Natural killer cell (primary cell): Measurements from ENCODE around the gene KCNJ10. TPM values are rescaled to one million over a fixed set of nuclear protein-coding genes. Genes with fewer than 3 reads are reported as not detected.

Experiments used
- ATAC-seq, 3 donors: fragments of 150-1000 bp in 2 of 3; fragments of 200-7000 bp in 1 of 3; cut with Tn5 transposase; 1 replicate in 1 of 3; 2 replicates in 2 of 3; pipeline ENCODE4 v1.10.0; 2021; ENCODE audit warnings: mild to moderate bottlenecking in 2 of 3, moderate library complexity in 2 of 3
- DNase-seq, 2 donors: peaks; one replicate each; pipeline versions ENCODE4 v3.0.0 to v3.0.0-alpha.2; 2013 to 2021; ENCODE audit warnings: mixed read lengths in 1 of 2
- H3K27ac ChIP-seq: one replicate; pipeline ENCODE4 v1.5.1; 2013; ENCODE audit warnings: mild to moderate bottlenecking, low read length
- H3K27me3 ChIP-seq: one replicate; pipeline ENCODE4 v1.6.1; 2013; ENCODE audit warnings: low read length; ENCODE audit not compliant: control insufficient read depth, insufficient read depth
- H3K36me3 ChIP-seq: one replicate; pipeline ENCODE4 v1.6.1; 2013; ENCODE audit warnings: low read length; ENCODE audit not compliant: control insufficient read depth, insufficient read depth
- H3K4me1 ChIP-seq: one replicate; pipeline ENCODE4 v1.6.1; 2013; ENCODE audit warnings: low read length; ENCODE audit not compliant: control insufficient read depth, insufficient read depth
- H3K4me3 ChIP-seq: one replicate; pipeline ENCODE4 v1.5.1; 2013; ENCODE audit warnings: low read length
- H3K9me3 ChIP-seq: one replicate; pipeline ENCODE4 v1.6.1; 2013; ENCODE audit warnings: low read length; ENCODE audit not compliant: control insufficient read depth, insufficient read depth
- H3K27ac Mint-ChIP-seq, 2 donors: one replicate each; pipeline ENCODE4 v1.8.0; 2022; ENCODE audit warnings: mild to moderate bottlenecking in 2 of 2, mixed read lengths in 2 of 2, moderate library complexity in 1 of 2
- H3K27me3 Mint-ChIP-seq, 2 donors: one replicate each; pipeline ENCODE4 v1.8.0; 2022; ENCODE audit warnings: low read depth in 2 of 2, mixed read lengths in 2 of 2
- H3K36me3 Mint-ChIP-seq: one replicate; pipeline ENCODE4 v1.8.0; 2022; ENCODE audit warnings: mixed read lengths
- H3K4me1 Mint-ChIP-seq, 2 donors: one replicate each; pipeline ENCODE4 v1.8.0; 2022; ENCODE audit warnings: mixed read lengths in 2 of 2
- H3K4me3 Mint-ChIP-seq: one replicate; pipeline ENCODE4 v1.8.0; 2022; ENCODE audit warnings: mild to moderate bottlenecking, moderate library complexity, mixed read lengths
- H3K9me3 Mint-ChIP-seq, 2 donors: one replicate each; pipeline ENCODE4 v1.8.0; 2022; ENCODE audit warnings: mixed read lengths in 2 of 2
- CTCF ChIP-seq: fragments of 200-600 bp; IDR thresholded peaks from one replicate; pipeline ENCODE4 v1.8.0; 2022; ENCODE audit warnings: antibody characterized with exemption
- WGBS: methylation state at CpG from one replicate; pipeline ENCODE4 v1.1.7; 2013; ENCODE audit warnings: missing lambda C conversion rate; ENCODE audit not compliant: insufficient coverage; 5-methylcytosine and 5-hydroxymethylcytosine counted together
- intact Hi-C: fragments of 100-400 bp; cut with micrococcal nuclease; formaldehyde crosslinking; loops from one replicate; pipeline ENCODE4 v1.14.2; 2022
- total RNA-seq, 4 donors: library from RNA; stranded (reverse); fragments of 120-200 nt in 1 of 4; gene quantifications; one replicate each; pipeline versions ENCODE4 v1.2.3 to v1.2.4, GENCODE V29; 2013 to 2022

Gene KCNJ10
- total RNA-seq, 3 donors from 2014 or later (not counting 1 experiment from before 2014, with no cell fraction given), result not detected

- TF ChIP-seq CTCF, result no peak
- no peak overlapping the region for H3K4me3 Mint-ChIP-seq
- H3K36me3 Mint-ChIP-seq, result no peaks in the 10 kb centered on the region
- no peaks in the 10 kb centered on the region for H3K9me3 Mint-ChIP-seq
- no peaks in the 10 kb centered on the region for H3K4me1 Mint-ChIP-seq
- Histone ChIP-seq H3K36me3 (no peaks in the 10 kb centered on the region), H3K27ac (no peak overlapping the region), H3K4me3 (no peak overlapping the region), H3K4me1 (no peaks in the 10 kb centered on the region), H3K27me3 (peaks cover 2% of the 10 kb centered on the region), H3K9me3 (no peaks in the 10 kb centered on the region)
- intact Hi-C loops, result no loop called here
- WGBS, result 89% methylated on average over 7 of the region's 7 CpGs
- peaks cover 14 to 20% of the 10 kb centered on the region in 2 donors for H3K27me3 Mint-ChIP-seq
- DNase-seq (no peak), ATAC-seq (no peak)
- no peak overlapping the region for H3K27ac Mint-ChIP-seq
Observed at GRCh38 chr1:159974350-159974965, 95.5 kb downstream of the KCNJ10 start.

GRCh38 chr1:159973350-159973940 is 96.5 kb downstream of the KCNJ10 start:
- WGBS, result 78% methylated on average over 6 of the region's 6 CpGs
- Mint-ChIP-seq H3K9me3 (no peaks in the 10 kb centered on the region), H3K4me1 (no peaks in the 10 kb centered on the region), H3K27ac (no peak overlapping the region), H3K27me3 (peaks cover 12 to 18% of the 10 kb centered on the region in 2 donors), H3K36me3 (no peaks in the 10 kb centered on the region), H3K4me3 (no peak overlapping the region)
- no peaks in the 10 kb centered on the region for H3K36me3 ChIP-seq
- intact Hi-C loops, result no loop called here
- H3K27ac ChIP-seq, result no peak overlapping the region
- DNase-seq (no peak), ATAC-seq (no peak)
- no peaks in the 10 kb centered on the region for H3K9me3 ChIP-seq
- H3K27me3 ChIP-seq, result peaks cover 2% of the 10 kb centered on the region
- H3K4me1 ChIP-seq, result no peaks in the 10 kb centered on the region
- TF ChIP-seq CTCF, result no peak
- no peak overlapping the region for H3K4me3 ChIP-seq

GRCh38 chr1:159972443-159973205 is 97.3 kb downstream of the KCNJ10 start:
- no peak overlapping the region for H3K27ac ChIP-seq
- H3K4me3 ChIP-seq, result no peak overlapping the region
- ATAC-seq (no peak), DNase-seq (no peak)
- no peaks in the 10 kb centered on the region for H3K36me3 ChIP-seq
- H3K27me3 Mint-ChIP-seq, result peaks cover 17 to 25% of the 10 kb centered on the region in 2 donors
- no peaks in the 10 kb centered on the region for H3K9me3 ChIP-seq
- TF ChIP-seq CTCF, result no peak
- 88% methylated on average over 8 of the region's 8 CpGs for WGBS
- no peak overlapping the region for H3K27ac Mint-ChIP-seq
- no peaks in the 10 kb centered on the region for H3K36me3 Mint-ChIP-seq
- H3K9me3 Mint-ChIP-seq, result no peaks in the 10 kb centered on the region
- H3K4me1 ChIP-seq, result no peaks in the 10 kb centered on the region
- intact Hi-C loops, result no loop called here
- H3K4me3 Mint-ChIP-seq, result no peak overlapping the region
- peaks cover 2% of the 10 kb centered on the region for H3K27me3 ChIP-seq
- H3K4me1 Mint-ChIP-seq, result no peaks in the 10 kb centered on the region
